ENCODE data around the gene RAB4B. TPM values are rescaled to one million over a fixed set of nuclear protein-coding genes. Genes with fewer than 3 reads are reported as not detected.
"Not testable (repeated sequence)": the region's sequence is repeated elsewhere in the genome, so short reads cannot be mapped to it uniquely, and the experiment has no call there.

RAB4B gene
- total RNA-seq: 10 to 100 TPM; 14.6 to 23.6 TPM

- peak; percentile 100 for DNase-seq (ENCODE audit: low spot score)
- H3K4me1 ChIP-seq: peaks cover 0 to 15% of the 10 kb centered on the region in 2 donors
Measured at GRCh38 chr19:40777937-40778705, at the start of gene RAB4B. Gene RAB4B, plus strand, starts transcription at chr19:40778247. Its CDS starts 129 bp downstream, at chr19:40778376.

GRCh38 chr19:40730065-40730464, 48.0 kb upstream of the RAB4B start:
- not testable (repeated sequence) for H3K4me3 ChIP-seq; DNase-seq (ENCODE audit: low spot score); H3K9me3 ChIP-seq; H3K4me1 ChIP-seq; H3K27ac ChIP-seq; H3K27me3 ChIP-seq
- peaks cover 99% of the 10 kb centered on the region for H3K36me3 ChIP-seq

More at GRCh38 chr19:40777937-40778705, at the start of gene RAB4B:
- Histone ChIP-seq H3K27me3 (no peaks in the 10 kb centered on the region), H3K27ac (peak within 1 kb of the TSS; percentile 94 to 95), H3K9me3 (no peaks in the 10 kb centered on the region), H3K4me3 (peak within 1 kb of the TSS; percentile 74 to 81), H3K36me3 (no peaks in the 10 kb centered on the region)
- TF ChIP-seq CTCF (IDR thresholded peaks at IDR 0.05): no peak

- not testable (repeated sequence) for H3K9me3 ChIP-seq; H3K4me1 ChIP-seq; H3K27ac ChIP-seq; DNase-seq (ENCODE audit: low spot score); H3K4me3 ChIP-seq; H3K27me3 ChIP-seq
- H3K36me3 ChIP-seq: peaks cover 99% of the 10 kb centered on the region
Measured at GRCh38 chr19:40732304-40732703, 45.7 kb upstream of the RAB4B start.

GRCh38 chr19:40733149-40733548, 44.9 kb upstream of the RAB4B start:
- Histone ChIP-seq H3K4me3 (no peak overlapping the region), H3K36me3 (peaks cover 97% of the 10 kb centered on the region), H3K9me3 (no peaks in the 10 kb centered on the region), H3K27me3 (no peaks in the 10 kb centered on the region), H3K27ac (no peak overlapping the region), H3K4me1 (no peaks in the 10 kb centered on the region)
- no peak for TF ChIP-seq CTCF (IDR thresholded peaks at IDR 0.05)
- DNase-seq (ENCODE audit: low spot score): no peak

- H3K27me3 ChIP-seq: no peaks in the 10 kb centered on the region
- H3K9me3 ChIP-seq: no peaks in the 10 kb centered on the region
- H3K27ac ChIP-seq: no peak overlapping the region
- H3K36me3 ChIP-seq: peaks cover 97% of the 10 kb centered on the region
- no peak for DNase-seq (ENCODE audit: low spot score)
- peaks cover 0 to 9% of the 10 kb centered on the region in 2 donors for H3K4me1 ChIP-seq
- H3K4me3 ChIP-seq: no peak overlapping the region
- TF ChIP-seq CTCF (IDR thresholded peaks at IDR 0.05): no peak
Measured at GRCh38 chr19:40735013-40735771, 42.9 kb upstream of the RAB4B start.

GRCh38 chr19:40736661-40737060, 41.4 kb upstream of the RAB4B start:
- H3K36me3 ChIP-seq: peaks cover 87% of the 10 kb centered on the region
- no peak for TF ChIP-seq CTCF (IDR thresholded peaks at IDR 0.05)
- peaks cover 0 to 23% of the 10 kb centered on the region in 2 donors for H3K4me1 ChIP-seq
- DNase-seq (ENCODE audit: low spot score): no peak
- H3K9me3 ChIP-seq: no peaks in the 10 kb centered on the region
- no peak overlapping the region for H3K27ac ChIP-seq
- H3K4me3 ChIP-seq: no peak overlapping the region
- no peaks in the 10 kb centered on the region for H3K27me3 ChIP-seq

Measured in right atrium auricular region (tissue), 2 donors.